ENCODE results near the gene RALA.

RALA gene

GRCh38 chr7:39623047-39623731 lies at the start of gene RALA:
Gene RALA, plus strand, starts transcription at chr7:39623572. Its CDS starts 63,096 bp downstream, at chr7:39686668.
- DNase-seq = peak; percentile 97

- no peak for DNase-seq
Measured at GRCh38 chr7:39574673-39575349, 48.6 kb upstream of the RALA start.

GRCh38 chr7:39577229-39577874 lies 46.0 kb upstream of the RALA start:
- DNase-seq = no peak

- DNase-seq = peak; percentile 80
Measured at GRCh38 chr7:39580149-39580874, 43.1 kb upstream of the RALA start.

- no peak for DNase-seq
Measured at GRCh38 chr7:39582536-39582935, 40.8 kb upstream of the RALA start.

- no peak for DNase-seq
Measured at GRCh38 chr7:39583539-39583938, 39.8 kb upstream of the RALA start.

- no peak for DNase-seq
Measured at GRCh38 chr7:39587393-39587792, 36.0 kb upstream of the RALA start.

GRCh38 chr7:39588416-39588815 lies 35.0 kb upstream of the RALA start:
- DNase-seq = no peak

GRCh38 chr7:39589323-39590111 lies 33.9 kb upstream of the RALA start:
- DNase-seq = no peak

GRCh38 chr7:39592586-39592985 lies 30.8 kb upstream of the RALA start:
- DNase-seq = no peak

- no peak for DNase-seq
Measured at GRCh38 chr7:39594988-39595620, 28.3 kb upstream of the RALA start.

- no peak for DNase-seq
Measured at GRCh38 chr7:39602351-39602750, 21.0 kb upstream of the RALA start.

GRCh38 chr7:39603924-39604323 lies 19.4 kb upstream of the RALA start:
- no peak for DNase-seq

GRCh38 chr7:39605087-39605486 lies 18.3 kb upstream of the RALA start:
- no peak for DNase-seq

- no peak for DNase-seq
Measured at GRCh38 chr7:39606352-39606751, 17.0 kb upstream of the RALA start.

- no peak for DNase-seq
Measured at GRCh38 chr7:39606941-39607340, 16.4 kb upstream of the RALA start.

GRCh38 chr7:39607865-39608264 lies 15.5 kb upstream of the RALA start:
- DNase-seq = no peak

- DNase-seq = no peak
Measured at GRCh38 chr7:39608278-39608677, 15.1 kb upstream of the RALA start.

- DNase-seq = peak; percentile 49
Measured at GRCh38 chr7:39609113-39609934, 14.0 kb upstream of the RALA start.

- no peak for DNase-seq
Measured at GRCh38 chr7:39609935-39610263, 13.5 kb upstream of the RALA start.

GRCh38 chr7:39613577-39613976 lies 9.8 kb upstream of the RALA start:
- no peak for DNase-seq
